Measurements from ENCODE around the gene RGSL1.

Gene RGSL1

DNA sequence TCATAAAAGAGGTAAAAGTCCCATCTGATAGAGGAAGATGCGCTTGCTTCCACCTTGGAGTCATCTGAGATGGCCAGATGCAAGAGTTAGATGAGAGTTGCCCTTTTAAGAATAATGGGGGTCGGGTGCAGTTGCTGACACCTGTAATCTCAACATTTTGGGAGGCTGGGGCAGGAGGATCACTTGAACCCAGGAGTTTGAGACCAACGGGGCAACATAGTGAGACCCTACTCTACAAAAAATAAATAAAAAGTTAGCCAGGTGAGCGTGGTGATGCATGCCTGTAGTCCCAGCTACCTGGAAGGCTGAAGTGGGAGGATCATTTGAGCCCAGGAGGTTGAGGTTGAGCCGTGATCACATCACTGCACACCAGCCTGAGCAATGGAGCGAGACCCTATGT lies 36.0 kb upstream of the RGSL1 start:
- H3K9me3 ChIP-seq (ENCODE audit: control insufficient read depth in 5 of 5, low read length in 5 of 5) = no peaks in the 10 kb centered on the region
- H3K27me3 ChIP-seq (ENCODE audit: control insufficient read depth in 5 of 5, insufficient read depth in 4 of 5, low read length in 5 of 5) = peaks cover 0 to 14% (median 8%) of the 10 kb centered on the region in 5 donors
- H3K36me3 ChIP-seq (ENCODE audit: control insufficient read depth in 5 of 5, insufficient read depth in 5 of 5, low read length in 5 of 5) = no peaks in the 10 kb centered on the region
- H3K27ac ChIP-seq (ENCODE audit: low read depth, low read length) = no peak overlapping the region
- peaks cover 0 to 7% (median 0%) of the 10 kb centered on the region in 5 donors for H3K4me1 ChIP-seq (ENCODE audit: control insufficient read depth in 5 of 5, insufficient read depth in 5 of 5, low read length in 5 of 5)
- no peak overlapping the region for H3K9ac ChIP-seq (ENCODE audit: low read length in 5 of 5)
- H3K4me3 ChIP-seq (ENCODE audit: low read depth in 1 of 5, low read length in 5 of 5) = no peak overlapping the region

DNA sequence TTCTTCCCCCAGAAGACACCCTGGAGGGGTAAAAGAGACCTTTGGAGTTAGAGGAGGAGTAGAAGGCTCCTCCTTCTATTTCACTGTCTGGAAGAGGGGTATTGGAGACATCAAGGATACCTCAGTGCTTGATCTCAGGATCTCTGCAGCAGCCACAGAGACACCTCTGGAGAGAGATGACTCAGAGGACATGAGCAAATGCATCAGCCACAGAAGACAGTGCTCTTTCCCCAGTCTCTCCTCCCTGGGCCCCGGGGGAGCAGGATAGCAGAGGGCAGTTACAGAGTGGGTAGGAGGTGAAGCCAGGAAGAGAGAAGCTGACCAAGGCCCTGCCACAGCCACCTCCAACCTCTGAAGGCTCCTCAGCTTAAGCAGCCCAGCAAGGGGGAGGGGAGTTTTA lies 34.2 kb upstream of the RGSL1 start:
- Histone ChIP-seq H3K4me3 (ENCODE audit: low read depth in 1 of 5, low read length in 5 of 5) (no peak overlapping the region), H3K9me3 (ENCODE audit: control insufficient read depth in 5 of 5, low read length in 5 of 5) (no peaks in the 10 kb centered on the region), H3K27ac (ENCODE audit: low read depth, low read length) (no peak overlapping the region), H3K4me1 (ENCODE audit: control insufficient read depth in 5 of 5, insufficient read depth in 5 of 5, low read length in 5 of 5) (peaks cover 0 to 3% (median 0%) of the 10 kb centered on the region in 5 donors), H3K27me3 (ENCODE audit: control insufficient read depth in 5 of 5, insufficient read depth in 4 of 5, low read length in 5 of 5) (peaks cover 0 to 14% (median 6%) of the 10 kb centered on the region in 5 donors), H3K9ac (ENCODE audit: low read length in 5 of 5) (no peak overlapping the region), H3K36me3 (ENCODE audit: control insufficient read depth in 5 of 5, insufficient read depth in 5 of 5, low read length in 5 of 5) (no peaks in the 10 kb centered on the region)

DNA sequence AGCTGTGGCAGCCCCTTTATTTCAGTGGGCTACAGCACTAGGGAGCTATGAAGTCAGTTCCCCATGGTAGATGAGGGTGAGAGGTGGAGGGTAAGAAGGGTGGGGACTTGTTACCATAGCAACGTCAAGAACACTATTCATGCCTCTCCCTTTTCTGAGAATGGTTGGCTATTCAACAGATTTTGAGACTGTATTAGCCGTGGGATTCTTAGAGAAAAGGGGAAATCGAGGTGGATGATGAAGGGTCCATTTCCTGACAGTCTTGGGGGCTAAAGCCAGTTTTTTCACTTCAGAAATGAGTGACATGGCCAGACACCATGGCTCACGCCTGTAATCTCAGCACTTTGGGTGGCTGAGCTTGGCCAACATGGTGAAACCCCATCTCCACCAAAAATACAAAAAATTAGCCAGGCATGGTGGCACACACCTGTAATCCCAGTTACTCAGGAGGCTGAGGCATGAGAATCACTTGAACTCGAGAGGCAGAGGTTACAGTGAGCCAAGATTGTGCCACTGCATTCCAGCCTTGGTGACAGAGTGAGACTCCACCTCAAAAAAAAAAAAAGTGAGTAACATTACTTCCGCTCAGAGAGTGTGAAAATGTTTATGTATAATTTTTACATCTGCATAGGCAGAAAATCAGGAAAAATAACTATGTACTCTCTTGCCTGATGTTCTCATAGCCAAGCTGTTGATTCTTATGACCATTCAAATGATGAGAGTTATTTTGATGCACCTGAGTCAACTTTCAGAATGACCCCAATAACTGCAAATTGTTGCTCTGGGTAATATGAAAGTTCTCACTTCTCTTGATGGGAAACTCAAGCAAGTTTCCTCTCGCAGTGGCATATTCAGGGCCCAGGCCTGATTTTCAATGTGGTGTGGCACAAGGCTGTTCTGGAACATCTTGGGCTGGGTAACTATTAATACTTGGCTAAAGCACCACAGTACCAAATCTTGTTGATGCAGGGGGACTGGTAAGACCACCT lies 23.2 kb upstream of the RGSL1 start:
- Histone ChIP-seq H3K9ac (ENCODE audit: low read length in 5 of 5) (no peak overlapping the region), H3K4me3 (ENCODE audit: low read depth in 1 of 5, low read length in 5 of 5) (no peak overlapping the region), H3K9me3 (ENCODE audit: control insufficient read depth in 5 of 5, low read length in 5 of 5) (no peaks in the 10 kb centered on the region), H3K27ac (ENCODE audit: low read depth, low read length) (no peak overlapping the region), H3K4me1 (ENCODE audit: control insufficient read depth in 5 of 5, insufficient read depth in 5 of 5, low read length in 5 of 5) (no peaks in the 10 kb centered on the region), H3K27me3 (ENCODE audit: control insufficient read depth in 5 of 5, insufficient read depth in 4 of 5, low read length in 5 of 5) (peaks cover 0 to 4% (median 0%) of the 10 kb centered on the region in 5 donors), H3K36me3 (ENCODE audit: control insufficient read depth in 5 of 5, insufficient read depth in 5 of 5, low read length in 5 of 5) (no peaks in the 10 kb centered on the region)

DNA sequence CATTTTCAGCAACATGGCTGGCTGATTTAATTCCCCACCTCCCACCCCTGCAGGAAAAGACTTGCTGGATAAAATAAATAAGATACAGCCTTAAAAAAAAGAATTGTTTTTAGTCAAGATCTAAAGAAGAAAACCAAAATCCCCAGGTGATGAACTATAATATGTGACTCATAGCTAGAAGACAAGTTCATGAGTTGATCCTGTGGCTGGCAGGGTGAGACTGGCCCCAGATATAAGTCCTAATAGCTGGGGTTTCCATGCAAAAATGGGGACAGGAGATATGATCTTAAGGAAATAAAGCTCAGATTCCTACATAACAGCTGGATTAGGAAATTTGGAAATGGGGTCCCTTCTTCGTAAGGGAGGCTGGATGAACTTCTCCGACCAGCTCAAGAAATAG lies 21.9 kb upstream of the RGSL1 start:
- Histone ChIP-seq H3K9ac (ENCODE audit: low read length in 5 of 5) (no peak overlapping the region), H3K36me3 (ENCODE audit: control insufficient read depth in 5 of 5, insufficient read depth in 5 of 5, low read length in 5 of 5) (no peaks in the 10 kb centered on the region), H3K27ac (ENCODE audit: low read depth, low read length) (no peak overlapping the region), H3K4me1 (ENCODE audit: control insufficient read depth in 5 of 5, insufficient read depth in 5 of 5, low read length in 5 of 5) (no peaks in the 10 kb centered on the region), H3K9me3 (ENCODE audit: control insufficient read depth in 5 of 5, low read length in 5 of 5) (no peaks in the 10 kb centered on the region), H3K27me3 (ENCODE audit: control insufficient read depth in 5 of 5, insufficient read depth in 4 of 5, low read length in 5 of 5) (peaks cover 0 to 2% (median 0%) of the 10 kb centered on the region in 5 donors), H3K4me3 (ENCODE audit: low read depth in 1 of 5, low read length in 5 of 5) (no peak overlapping the region)

DNA sequence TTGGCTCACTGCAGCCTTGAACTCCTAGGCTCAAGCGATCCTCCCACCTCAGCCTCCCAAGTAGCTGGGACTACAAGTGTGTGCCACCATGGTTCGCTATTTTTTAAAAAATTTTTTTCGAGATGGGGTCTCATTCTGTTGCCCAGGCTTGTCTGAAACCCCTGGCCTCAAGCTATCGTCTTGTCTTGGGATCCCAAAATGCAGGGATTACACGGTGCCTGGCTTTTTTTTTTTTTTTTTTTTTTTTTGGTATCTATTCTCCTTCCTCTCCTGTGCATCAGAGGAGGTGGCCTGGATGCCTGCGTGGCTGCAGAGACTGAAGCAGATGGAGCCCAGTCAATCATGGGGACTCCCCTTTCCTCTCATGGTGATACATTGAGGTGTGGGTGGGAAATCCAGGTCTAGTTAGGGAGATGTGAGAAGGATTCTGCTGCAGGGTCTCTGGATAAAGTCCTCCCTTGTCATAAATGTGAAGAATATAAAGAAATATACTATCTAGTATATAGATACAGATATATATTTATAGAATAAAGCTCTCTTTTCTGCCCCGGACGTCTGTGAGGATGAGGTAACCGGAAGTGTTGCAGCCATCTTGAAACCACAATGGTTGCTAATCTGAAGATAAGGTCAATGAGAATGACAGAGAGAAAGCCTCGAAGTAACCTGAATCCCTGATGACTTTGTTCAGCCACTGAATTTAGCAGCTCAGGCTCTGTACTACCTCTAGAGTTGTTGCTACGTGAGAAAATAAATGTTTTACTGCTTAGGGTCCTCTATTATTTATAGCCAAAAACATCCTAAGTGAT lies 19.5 kb upstream of the RGSL1 start:
- no peaks in the 10 kb centered on the region for H3K4me1 ChIP-seq (ENCODE audit: control insufficient read depth in 5 of 5, insufficient read depth in 5 of 5, low read length in 5 of 5)
- H3K27ac ChIP-seq (ENCODE audit: low read depth, low read length) = no peak overlapping the region
- no peaks in the 10 kb centered on the region for H3K36me3 ChIP-seq (ENCODE audit: control insufficient read depth in 5 of 5, insufficient read depth in 5 of 5, low read length in 5 of 5)
- peaks cover 0 to 2% (median 0%) of the 10 kb centered on the region in 5 donors for H3K27me3 ChIP-seq (ENCODE audit: control insufficient read depth in 5 of 5, insufficient read depth in 4 of 5, low read length in 5 of 5)
- H3K4me3 ChIP-seq (ENCODE audit: low read depth in 1 of 5, low read length in 5 of 5) = no peak overlapping the region
- H3K9me3 ChIP-seq (ENCODE audit: control insufficient read depth in 5 of 5, low read length in 5 of 5) = no peaks in the 10 kb centered on the region
- H3K9ac ChIP-seq (ENCODE audit: low read length in 5 of 5) = no peak overlapping the region

DNA sequence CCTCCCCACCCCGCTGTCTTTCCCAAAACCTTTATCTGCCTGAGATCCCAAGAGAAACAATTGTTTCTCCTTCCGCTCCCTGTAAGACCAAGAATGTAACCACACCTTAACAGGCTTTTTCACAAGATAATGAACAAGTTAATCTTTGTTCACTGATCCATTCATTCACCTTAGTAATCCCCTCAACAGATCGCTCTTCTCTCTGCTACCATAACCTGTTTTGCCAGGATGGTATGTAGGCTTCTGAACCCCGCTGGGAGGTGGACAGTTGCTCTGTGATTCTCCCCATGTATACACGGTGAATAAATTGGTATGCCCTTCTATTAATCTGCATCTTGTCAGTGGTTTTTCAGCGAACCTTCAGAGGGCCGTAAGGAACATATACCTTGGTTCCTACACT lies 18.7 kb upstream of the RGSL1 start:
- Histone ChIP-seq H3K4me3 (ENCODE audit: low read depth in 1 of 5, low read length in 5 of 5) (no peak overlapping the region), H3K36me3 (ENCODE audit: control insufficient read depth in 5 of 5, insufficient read depth in 5 of 5, low read length in 5 of 5) (no peaks in the 10 kb centered on the region), H3K4me1 (ENCODE audit: control insufficient read depth in 5 of 5, insufficient read depth in 5 of 5, low read length in 5 of 5) (no peaks in the 10 kb centered on the region), H3K27me3 (ENCODE audit: control insufficient read depth in 5 of 5, insufficient read depth in 4 of 5, low read length in 5 of 5) (peaks cover 0 to 2% (median 0%) of the 10 kb centered on the region in 5 donors), H3K9ac (ENCODE audit: low read length in 5 of 5) (no peak overlapping the region), H3K9me3 (ENCODE audit: control insufficient read depth in 5 of 5, low read length in 5 of 5) (no peaks in the 10 kb centered on the region), H3K27ac (ENCODE audit: low read depth, low read length) (no peak overlapping the region)

DNA sequence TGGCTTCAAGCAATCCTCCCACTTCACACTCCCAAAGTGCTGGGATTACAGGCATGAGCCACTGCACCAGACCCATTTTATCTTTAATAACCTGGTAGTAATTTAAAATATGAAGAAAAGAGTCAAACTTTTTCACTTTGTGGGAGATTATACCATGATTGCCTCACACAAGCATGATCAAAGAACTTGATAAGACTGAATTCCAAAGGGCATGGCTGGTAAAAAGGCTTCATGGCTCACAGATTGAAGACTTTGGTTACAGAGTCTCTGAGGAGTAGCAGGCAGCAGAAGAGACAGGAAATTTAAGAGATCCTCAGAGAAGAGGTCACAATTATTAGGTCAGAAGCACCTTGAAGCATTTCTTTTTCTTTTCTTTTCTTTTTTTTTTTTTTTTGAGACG lies 16.4 kb upstream of the RGSL1 start:
- Histone ChIP-seq H3K4me3 (ENCODE audit: low read depth in 1 of 5, low read length in 5 of 5) (no peak overlapping the region), H3K9ac (ENCODE audit: low read length in 5 of 5) (no peak overlapping the region)

DNA sequence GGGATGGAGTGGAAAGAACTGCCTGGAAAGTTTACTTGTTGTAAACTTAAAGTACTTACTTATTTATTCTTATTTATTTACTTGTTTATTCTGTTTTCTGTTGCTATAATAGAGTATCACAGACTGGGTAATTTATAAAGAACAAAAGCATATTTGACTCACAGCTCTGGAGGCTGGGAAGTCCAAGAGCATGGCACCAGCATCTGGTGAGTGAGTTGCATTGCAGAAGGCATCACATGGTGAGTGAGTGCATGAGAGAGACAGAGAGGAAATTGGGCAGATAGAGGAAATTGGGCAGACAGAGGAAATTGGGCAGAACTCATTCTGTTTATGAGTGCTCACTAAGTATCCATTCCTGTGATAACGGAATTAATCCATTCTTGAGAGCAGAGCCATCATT lies 11.6 kb upstream of the RGSL1 start:
- Histone ChIP-seq H3K9me3 (ENCODE audit: control insufficient read depth in 5 of 5, low read length in 5 of 5) (peaks cover 0 to 7% (median 0%) of the 10 kb centered on the region in 5 donors), H3K27me3 (ENCODE audit: control insufficient read depth in 5 of 5, insufficient read depth in 4 of 5, low read length in 5 of 5) (no peaks in the 10 kb centered on the region)

More for the DNA sequence above, 16.4 kb upstream of the RGSL1 start:
- Histone ChIP-seq H3K36me3 (ENCODE audit: control insufficient read depth in 5 of 5, insufficient read depth in 5 of 5, low read length in 5 of 5) (no peaks in the 10 kb centered on the region), H3K27me3 (ENCODE audit: control insufficient read depth in 5 of 5, insufficient read depth in 4 of 5, low read length in 5 of 5) (peaks cover 0 to 2% (median 0%) of the 10 kb centered on the region in 5 donors), H3K27ac (ENCODE audit: low read depth, low read length) (no peak overlapping the region), H3K4me1 (ENCODE audit: control insufficient read depth in 5 of 5, insufficient read depth in 5 of 5, low read length in 5 of 5) (no peaks in the 10 kb centered on the region), H3K9me3 (ENCODE audit: control insufficient read depth in 5 of 5, low read length in 5 of 5) (peaks cover 0 to 6% (median 0%) of the 10 kb centered on the region in 5 donors)

DNA sequence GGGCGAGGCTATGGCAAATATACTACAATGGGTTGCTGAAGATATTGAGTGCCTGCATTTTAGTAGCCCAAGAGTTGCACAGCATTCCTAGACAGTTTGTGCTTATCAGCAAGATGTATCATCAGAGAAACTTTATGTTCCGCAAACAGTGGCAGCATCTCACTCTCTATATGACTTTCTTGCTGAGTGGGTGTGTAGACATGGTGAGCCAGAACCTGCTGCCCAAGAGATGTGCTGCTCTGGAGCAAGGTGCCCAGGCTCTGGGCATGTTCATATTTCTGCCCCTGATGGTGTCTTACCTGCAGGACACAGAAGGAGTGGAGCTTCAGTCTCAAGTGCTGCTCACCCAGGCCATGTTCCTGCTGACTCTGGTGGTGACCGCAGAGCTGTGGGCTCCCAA lies 8.2 kb upstream of the RGSL1 start:
- Histone ChIP-seq H3K27ac (ENCODE audit: low read depth, low read length) (no peak overlapping the region), H3K4me3 (ENCODE audit: low read depth in 1 of 5, low read length in 5 of 5) (no peak overlapping the region), H3K9ac (ENCODE audit: low read length in 5 of 5) (no peak overlapping the region), H3K36me3 (ENCODE audit: control insufficient read depth in 5 of 5, insufficient read depth in 5 of 5, low read length in 5 of 5) (no peaks in the 10 kb centered on the region), H3K4me1 (ENCODE audit: control insufficient read depth in 5 of 5, insufficient read depth in 5 of 5, low read length in 5 of 5) (peaks cover 0 to 3% (median 0%) of the 10 kb centered on the region in 5 donors), H3K9me3 (ENCODE audit: control insufficient read depth in 5 of 5, low read length in 5 of 5) (peaks cover 0 to 7% (median 0%) of the 10 kb centered on the region in 5 donors), H3K27me3 (ENCODE audit: control insufficient read depth in 5 of 5, insufficient read depth in 4 of 5, low read length in 5 of 5) (no peaks in the 10 kb centered on the region)

More for the DNA sequence above, 11.6 kb upstream of the RGSL1 start:
- no peak overlapping the region for H3K4me3 ChIP-seq (ENCODE audit: low read depth in 1 of 5, low read length in 5 of 5)
- H3K27ac ChIP-seq (ENCODE audit: low read depth, low read length) = no peak overlapping the region
- no peaks in the 10 kb centered on the region for H3K4me1 ChIP-seq (ENCODE audit: control insufficient read depth in 5 of 5, insufficient read depth in 5 of 5, low read length in 5 of 5)
- H3K36me3 ChIP-seq (ENCODE audit: control insufficient read depth in 5 of 5, insufficient read depth in 5 of 5, low read length in 5 of 5) = no peaks in the 10 kb centered on the region
- H3K9ac ChIP-seq (ENCODE audit: low read length in 5 of 5) = no peak overlapping the region

DNA sequence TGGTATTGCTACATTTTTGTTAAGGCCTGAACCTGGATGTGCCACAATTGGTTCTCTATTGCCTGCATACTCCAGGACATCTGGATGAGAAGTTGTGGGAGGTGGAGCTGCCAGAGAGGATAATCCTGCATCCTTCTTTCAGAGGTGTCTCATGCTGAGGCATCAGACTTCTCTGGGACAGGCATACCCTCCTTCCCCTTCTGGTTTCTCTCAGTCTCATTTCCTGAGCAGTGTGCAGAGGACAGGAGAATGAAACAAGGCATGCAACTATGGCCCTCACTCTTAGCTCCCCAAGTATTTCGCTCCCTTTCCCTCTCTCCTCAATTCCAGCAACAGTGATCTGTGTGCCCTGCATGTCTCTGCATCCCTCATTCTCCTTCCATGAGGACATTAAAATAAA lies 7.6 kb upstream of the RGSL1 start:
- no peaks in the 10 kb centered on the region for H3K36me3 ChIP-seq (ENCODE audit: control insufficient read depth in 5 of 5, insufficient read depth in 5 of 5, low read length in 5 of 5)
- H3K9me3 ChIP-seq (ENCODE audit: control insufficient read depth in 5 of 5, low read length in 5 of 5) = peaks cover 0 to 7% (median 0%) of the 10 kb centered on the region in 5 donors
- no peak overlapping the region for H3K9ac ChIP-seq (ENCODE audit: low read length in 5 of 5)
- H3K27me3 ChIP-seq (ENCODE audit: control insufficient read depth in 5 of 5, insufficient read depth in 4 of 5, low read length in 5 of 5) = no peaks in the 10 kb centered on the region
- H3K4me1 ChIP-seq (ENCODE audit: control insufficient read depth in 5 of 5, insufficient read depth in 5 of 5, low read length in 5 of 5) = peaks cover 0 to 3% (median 0%) of the 10 kb centered on the region in 5 donors
- no peak overlapping the region for H3K4me3 ChIP-seq (ENCODE audit: low read depth in 1 of 5, low read length in 5 of 5)
- H3K27ac ChIP-seq (ENCODE audit: low read depth, low read length) = no peak overlapping the region
